ENCODE measurements around the gene SMARCE1.

SMARCE1 gene

GRCh38 chr17:40647624-40648383 is at the start of gene SMARCE1:
Gene SMARCE1 (minus strand): TSS chr17:40647818. CDS start chr17:40645802, 2,016 bp downstream.
- peak; percentile 88 for DNase-seq (ENCODE audit: low spot score)

DNA sequence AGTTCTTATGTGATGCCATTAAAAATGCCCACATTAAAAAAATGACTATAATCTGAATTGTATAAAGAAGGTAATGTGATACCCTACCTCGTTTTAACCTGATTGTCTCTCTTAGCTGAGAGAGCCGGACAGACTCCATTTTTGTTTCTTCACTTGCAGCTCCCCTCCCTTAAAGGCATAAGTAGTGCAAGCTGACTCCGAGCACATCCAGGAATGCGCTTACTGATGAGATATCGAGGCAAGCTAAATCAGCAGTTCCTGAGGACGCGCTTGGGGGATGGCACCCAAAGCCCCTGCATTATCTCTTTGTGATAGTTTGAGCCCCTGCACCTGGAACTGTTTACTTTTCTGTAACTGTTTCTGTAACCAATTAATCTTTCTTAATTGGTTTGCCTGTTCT is 49.7 kb upstream of the SMARCE1 start:
- DNase-seq (ENCODE audit: low spot score), result no peak

- DNase-seq (ENCODE audit: low spot score), result no peak
Observed at GRCh38 chr17:40696651-40697072, 49.0 kb upstream of the SMARCE1 start.

GRCh38 chr17:40695874-40696472 is 48.4 kb upstream of the SMARCE1 start:
- no peak for DNase-seq (ENCODE audit: low spot score)

- DNase-seq (ENCODE audit: low spot score), result no peak
Observed at GRCh38 chr17:40694584-40694983, 47.0 kb upstream of the SMARCE1 start.

- DNase-seq (ENCODE audit: low spot score), result no peak
Observed at GRCh38 chr17:40687106-40687505, 39.5 kb upstream of the SMARCE1 start.

- no peak for DNase-seq (ENCODE audit: low spot score)
Observed at GRCh38 chr17:40686192-40686591, 38.6 kb upstream of the SMARCE1 start.

GRCh38 chr17:40680998-40681397 is 33.4 kb upstream of the SMARCE1 start:
- no peak for DNase-seq (ENCODE audit: low spot score)

DNA sequence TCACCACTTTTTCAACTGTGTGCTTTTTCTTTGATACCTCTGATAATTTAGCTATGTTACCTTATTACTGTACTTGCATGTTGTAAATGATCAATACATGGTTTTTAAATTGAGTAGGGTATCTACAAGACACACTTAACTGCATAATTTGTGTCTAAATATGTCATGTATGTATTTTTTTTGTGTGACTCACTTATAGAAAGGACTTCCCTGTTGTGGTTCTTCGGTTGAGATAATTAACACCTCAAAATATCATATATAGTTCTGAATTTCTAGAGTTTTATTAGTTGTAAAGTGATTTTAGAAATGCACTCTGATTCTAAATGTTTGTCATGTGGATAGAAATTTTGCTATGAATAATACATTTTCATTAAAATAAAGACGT is 31.9 kb upstream of the SMARCE1 start:
- no peak for DNase-seq (ENCODE audit: low spot score)

DNA sequence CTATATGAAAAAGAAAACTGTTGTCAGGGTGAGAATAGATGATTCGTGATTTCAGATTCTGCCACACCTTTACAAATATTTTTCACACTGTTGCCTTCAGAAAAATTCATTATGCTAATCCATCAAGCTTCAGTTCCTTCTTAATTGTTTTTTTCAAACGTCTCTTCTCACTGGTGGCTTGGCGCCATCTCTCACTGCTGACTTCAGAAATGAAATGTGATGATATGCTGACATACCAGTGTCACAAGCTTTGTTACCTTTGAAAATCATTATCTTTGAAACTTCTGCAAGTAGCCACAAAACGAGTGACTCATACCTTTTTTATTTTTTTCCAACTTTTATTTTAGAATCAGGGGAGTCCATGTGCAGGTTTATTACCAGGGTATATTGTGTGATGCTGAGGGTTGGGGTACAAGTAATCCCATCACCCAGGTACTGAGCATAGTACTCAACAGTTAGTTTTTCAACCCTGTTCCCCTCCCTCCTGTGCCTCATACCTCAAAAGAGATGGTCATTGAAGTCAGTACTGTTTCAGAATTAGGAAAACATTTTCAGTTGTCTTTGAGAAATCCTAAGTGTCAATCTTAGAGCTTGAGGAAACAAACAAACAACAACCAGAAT is 31.4 kb upstream of the SMARCE1 start:
- DNase-seq (ENCODE audit: low spot score), result no peak

DNA sequence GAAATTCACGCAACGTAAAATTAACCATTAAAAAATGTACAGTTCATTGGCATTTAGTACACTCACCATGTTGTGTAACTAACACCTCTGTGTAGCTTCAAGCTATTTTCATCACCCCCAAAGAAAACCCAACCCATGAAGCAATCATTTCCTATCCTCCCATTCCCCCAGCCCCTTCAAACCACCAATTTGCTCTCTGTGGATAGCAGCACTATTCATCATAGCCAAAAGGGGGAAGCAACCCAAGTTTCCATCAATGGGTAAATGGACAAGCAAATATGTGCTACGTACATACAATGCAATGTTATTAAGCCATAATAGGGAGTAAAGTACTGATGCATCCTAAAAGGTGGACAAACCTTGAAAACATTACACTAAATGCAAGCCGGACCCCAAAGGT is 28.3 kb upstream of the SMARCE1 start:
- DNase-seq (ENCODE audit: low spot score), result no peak

- DNase-seq (ENCODE audit: low spot score), result no peak
Observed at GRCh38 chr17:40672654-40673053, 25.0 kb upstream of the SMARCE1 start.

DNA sequence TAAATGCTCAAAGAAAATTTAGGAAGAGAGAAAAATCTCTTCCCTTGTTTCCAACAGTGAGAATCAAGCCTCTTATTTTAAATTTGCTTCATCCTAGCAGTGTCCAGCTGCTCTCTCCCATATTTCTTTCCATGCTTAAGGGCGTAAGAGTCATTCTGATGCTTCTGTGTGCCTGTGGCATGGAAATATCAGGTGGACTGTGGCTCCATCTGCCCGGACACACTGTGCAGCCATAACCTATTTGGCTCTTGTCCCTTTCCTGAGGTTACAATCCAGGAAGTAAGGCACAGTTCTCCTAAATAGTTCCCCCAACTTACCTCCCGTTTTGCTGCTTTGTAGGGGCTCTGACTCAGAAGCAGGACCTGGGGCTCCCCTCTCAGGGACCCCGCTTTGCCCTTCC is 23.7 kb upstream of the SMARCE1 start:
- DNase-seq (ENCODE audit: low spot score), result no peak

DNA sequence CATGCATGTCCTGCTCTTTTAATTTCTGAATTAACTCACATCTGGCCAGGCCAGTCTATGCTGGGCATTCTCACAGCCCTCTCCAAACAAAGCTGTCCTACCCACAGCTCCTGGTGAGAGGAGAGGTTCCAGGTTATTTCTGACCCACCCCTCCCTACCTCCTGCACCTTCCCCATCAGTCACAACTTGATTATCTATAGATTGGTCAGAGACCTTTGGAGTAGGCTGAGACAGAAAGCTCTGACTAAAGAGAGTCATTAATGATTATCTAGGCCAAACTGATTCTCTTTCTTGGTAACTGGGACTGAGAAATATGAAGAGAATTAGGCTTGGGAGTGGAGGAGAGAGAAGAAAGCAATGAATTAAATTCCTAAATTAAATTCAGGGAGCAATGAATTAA is 18.7 kb upstream of the SMARCE1 start:
- no peak for DNase-seq (ENCODE audit: low spot score)

DNA sequence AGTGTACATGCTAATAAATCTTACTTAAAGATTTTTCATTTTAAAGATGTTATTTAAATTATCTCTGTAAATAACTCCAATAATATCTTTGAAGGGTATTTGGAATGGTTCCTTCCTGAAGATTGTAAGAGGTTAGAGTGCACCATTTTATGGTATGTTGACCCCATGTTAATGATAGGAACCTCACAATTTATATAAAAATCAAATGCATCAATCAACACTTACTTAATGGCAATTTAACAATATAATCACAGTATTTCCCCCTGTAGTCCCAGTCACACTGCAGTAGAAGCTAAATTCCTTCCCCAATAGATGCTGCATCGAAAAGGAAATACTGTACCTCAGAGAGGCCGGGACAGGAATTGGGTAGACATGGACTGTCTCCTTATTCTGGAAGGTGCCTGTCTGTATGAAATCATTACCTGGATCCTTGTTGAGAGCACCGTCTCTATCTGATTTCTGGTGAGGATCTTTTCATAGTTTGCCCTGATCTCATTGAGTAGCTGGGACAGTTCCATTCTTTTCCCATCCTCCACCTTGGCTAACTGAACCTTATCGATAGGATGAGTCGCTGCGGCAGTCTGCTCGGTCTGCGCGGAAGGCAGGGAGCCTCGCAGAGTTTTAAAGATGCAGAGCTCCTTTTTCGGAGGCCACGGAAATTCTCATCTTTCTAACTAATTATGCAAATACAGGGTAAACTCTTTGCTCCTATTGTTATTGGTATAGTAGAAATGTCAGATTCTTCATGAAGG is 17.1 kb upstream of the SMARCE1 start, which contains the start of gene KRT222:
Gene KRT222 (minus strand): TSS at position 596 of the 752 bp plus-strand sequence. CDS start 78 bp downstream, at position 518.
- no peak for DNase-seq (ENCODE audit: low spot score)

DNA sequence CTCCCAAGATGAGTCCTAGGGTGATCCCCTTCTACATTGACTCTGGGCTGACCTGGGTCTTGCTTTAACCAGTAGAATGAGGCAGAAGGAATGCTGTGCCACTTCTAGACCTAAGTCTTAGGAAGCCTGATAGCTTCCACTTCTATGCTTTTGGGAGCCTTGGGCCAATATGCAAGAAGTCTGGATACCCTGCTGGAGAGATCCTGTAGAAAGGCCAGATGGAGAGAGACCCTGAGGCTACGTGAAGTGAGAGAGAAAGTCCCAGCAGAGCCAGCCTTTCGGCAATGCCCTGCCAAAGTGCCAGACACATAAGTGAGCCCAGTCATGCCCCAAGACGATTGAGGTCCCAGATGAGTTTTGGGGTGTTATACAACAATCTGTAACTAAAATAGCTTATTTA is 15.6 kb upstream of the SMARCE1 start:
- no peak for DNase-seq (ENCODE audit: low spot score)

GRCh38 chr17:40659911-40660310 is 12.3 kb upstream of the SMARCE1 start:
- no peak for DNase-seq (ENCODE audit: low spot score)

DNA sequence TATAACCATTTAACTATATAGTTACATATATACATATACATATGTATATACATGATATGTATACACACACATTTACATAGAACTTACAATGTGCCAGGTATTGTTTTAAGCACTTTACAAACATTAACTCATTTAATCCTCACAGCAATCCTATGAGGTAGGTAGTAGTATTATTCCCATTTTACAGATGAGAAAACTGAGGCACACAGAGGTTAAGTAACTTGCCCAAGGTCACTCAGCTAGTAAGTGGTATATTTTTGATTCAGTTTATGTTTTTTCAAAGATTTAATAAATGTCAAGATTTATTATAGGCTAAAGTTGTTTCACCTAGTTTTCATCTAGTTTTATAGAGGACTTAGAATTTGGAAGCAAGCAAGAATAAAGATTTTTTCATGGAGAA is 10.8 kb upstream of the SMARCE1 start:
- no peak for DNase-seq (ENCODE audit: low spot score)

DNA sequence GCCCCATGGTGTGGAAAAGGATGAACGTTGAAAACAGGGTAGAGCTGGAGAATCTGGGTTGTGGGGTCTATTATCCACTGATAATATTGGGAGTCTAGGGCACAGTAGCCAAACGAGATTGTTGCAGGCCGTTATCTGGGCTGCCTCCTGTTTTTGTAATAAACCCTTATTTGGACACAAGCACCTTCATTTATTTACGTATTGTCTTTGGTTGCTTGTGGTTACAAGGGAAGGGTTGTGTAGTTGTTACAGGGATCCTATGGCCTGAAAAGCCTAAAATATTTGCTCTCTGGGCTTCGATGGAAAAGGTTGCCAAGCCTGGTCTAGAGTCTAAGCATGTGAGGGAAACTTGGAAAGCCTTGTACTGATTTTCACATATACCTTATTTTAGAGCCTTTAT is 4.3 kb upstream of the SMARCE1 start:
- DNase-seq (ENCODE audit: low spot score), result no peak

- DNase-seq (ENCODE audit: low spot score), result no peak
Observed at GRCh38 chr17:40648384-40648968, 858 bp upstream of the SMARCE1 start.

DNA sequence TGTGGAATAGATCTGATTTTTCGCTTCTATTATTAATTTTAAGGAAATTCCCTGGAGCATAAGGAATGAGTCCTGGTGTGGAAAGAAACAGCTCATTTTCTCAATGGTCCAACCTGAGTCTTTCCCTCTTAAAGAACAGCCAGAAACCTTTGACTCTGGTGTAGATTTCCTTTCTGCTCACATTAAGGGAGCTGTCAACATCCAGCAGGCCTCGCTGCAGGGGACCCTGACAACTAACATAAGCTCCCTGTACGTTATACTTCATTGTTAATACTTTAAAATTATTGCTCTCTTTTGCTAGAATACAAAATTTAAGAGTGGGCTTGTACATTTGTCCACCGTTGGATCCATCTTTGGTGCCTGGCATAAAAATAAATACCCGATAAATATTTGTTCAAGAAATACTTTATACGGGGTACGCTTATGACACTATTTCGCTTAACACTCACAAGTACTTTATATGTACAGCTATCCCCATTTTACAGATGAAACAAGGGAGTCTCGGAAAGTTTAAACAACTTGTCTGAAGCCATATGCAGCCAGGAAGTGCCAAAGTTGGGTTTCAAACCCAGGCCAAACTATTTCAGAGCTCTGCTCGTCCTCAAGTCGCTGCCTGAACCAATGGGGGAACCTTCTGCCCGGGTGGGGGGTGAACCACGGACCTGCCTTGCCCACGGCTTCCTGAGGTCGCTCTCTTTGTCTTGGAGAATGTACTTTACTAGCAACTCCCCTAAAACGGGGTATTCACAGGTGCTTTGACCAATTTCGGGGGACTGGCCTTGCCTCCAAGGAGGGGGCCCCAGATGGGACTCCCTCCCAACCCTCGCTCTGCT is 611 bp downstream of the SMARCE1 start:
- DNase-seq (ENCODE audit: low spot score), result no peak
